T-helper 17 cell (primary cell): ENCODE data around the gene PALS2. TPM values are rescaled to one million over a fixed set of nuclear protein-coding genes. Genes with fewer than 3 reads are reported as not detected.

Experiments used
- ATAC-seq: fragments of 150-1000 bp; cut with Tn5 transposase; 2 replicates; pipeline ENCODE4 v1.10.0; 2021; ENCODE audit warnings: mild to moderate bottlenecking, moderate library complexity
- DNase-seq, 3 donors: peaks; one replicate each; pipeline versions ENCODE4 v3.0.0 to v3.0.0-alpha.2; 2020 to 2021
- H3K9me3 ChIP-seq: one replicate; pipeline ENCODE4 v1.7.0; 2013; ENCODE audit warnings: low read length, mild to moderate bottlenecking; ENCODE audit not compliant: control insufficient read depth, poor library complexity, severe bottlenecking
- H3K27ac Mint-ChIP-seq: one replicate; pipeline ENCODE4 v1.8.0; 2022; ENCODE audit warnings: mild to moderate bottlenecking, moderate library complexity, mixed read lengths
- H3K27me3 Mint-ChIP-seq: one replicate; pipeline ENCODE4 v1.8.0; 2022; ENCODE audit warnings: mixed read lengths
- H3K36me3 Mint-ChIP-seq: one replicate; pipeline ENCODE4 v1.8.0; 2022; ENCODE audit warnings: low read depth, mixed read lengths
- H3K4me1 Mint-ChIP-seq: one replicate; pipeline ENCODE4 v1.8.0; 2022; ENCODE audit warnings: mild to moderate bottlenecking, mixed read lengths
- H3K4me3 Mint-ChIP-seq: one replicate; pipeline ENCODE4 v1.8.0; 2022; ENCODE audit warnings: mild to moderate bottlenecking, moderate library complexity, mixed read lengths
- total RNA-seq, 4 donors: library from RNA in 2 of 4; stranded (reverse) in 2 of 4; gene quantifications; one replicate each; pipeline ENCODE4 v1.2.3 and lab custom pipeline; 2022 to 2026

The PALS2 gene
- total RNA-seq (10 to 100 TPM; 12.8 to 15.5 TPM), total RNA-seq (lab: John Stamatoyannopoulos, UW) (34.4 to 35.3 reads per million in 2 donors)

GRCh38 chr7:24572997-24573553 is at the start of gene PALS2:
TSS of gene PALS2 (plus strand) at chr7:24573452. CDS start at chr7:24623668, 50,216 bp downstream.
- peak within 1 kb of the TSS; percentile 96 for H3K4me3 Mint-ChIP-seq
- peak; percentile 83 for ATAC-seq

GRCh38 chr7:24531255-24531654 is 42.0 kb upstream of the PALS2 start:
- H3K27me3 Mint-ChIP-seq, result peaks cover 6% of the 10 kb centered on the region
- H3K36me3 Mint-ChIP-seq, result no peaks in the 10 kb centered on the region
- ATAC-seq (no peak), DNase-seq (no peak)
- no peak overlapping the region for H3K27ac Mint-ChIP-seq
- H3K4me3 Mint-ChIP-seq, result no peak overlapping the region
- no peaks in the 10 kb centered on the region for H3K9me3 ChIP-seq
- no peaks in the 10 kb centered on the region for H3K4me1 Mint-ChIP-seq

More at GRCh38 chr7:24572997-24573553, at the start of gene PALS2:
- H3K36me3 Mint-ChIP-seq, result peaks cover 6% of the 10 kb centered on the region
- no peaks in the 10 kb centered on the region for H3K9me3 ChIP-seq
- peaks cover 20% of the 10 kb centered on the region for H3K27me3 Mint-ChIP-seq
- H3K27ac Mint-ChIP-seq, result peak within 1 kb of the TSS; percentile 86
- peaks cover 30% of the 10 kb centered on the region for H3K4me1 Mint-ChIP-seq
- DNase-seq, result peak; percentile 68 to 78 (median 76)

GRCh38 chr7:24536682-24537081 is 36.6 kb upstream of the PALS2 start:
- no peaks in the 10 kb centered on the region for H3K36me3 Mint-ChIP-seq
- no peak overlapping the region for H3K27ac Mint-ChIP-seq
- no peak for DNase-seq
- ATAC-seq, result no peak
- no peak overlapping the region for H3K4me3 Mint-ChIP-seq
- peaks cover 6% of the 10 kb centered on the region for H3K27me3 Mint-ChIP-seq
- H3K4me1 Mint-ChIP-seq, result no peaks in the 10 kb centered on the region
- no peaks in the 10 kb centered on the region for H3K9me3 ChIP-seq

GRCh38 chr7:24540956-24541355 is 32.3 kb upstream of the PALS2 start:
- Mint-ChIP-seq H3K4me3 (no peak overlapping the region), H3K36me3 (no peaks in the 10 kb centered on the region), H3K27ac (no peak overlapping the region), H3K27me3 (peaks cover 12% of the 10 kb centered on the region), H3K4me1 (no peaks in the 10 kb centered on the region)
- H3K9me3 ChIP-seq, result no peaks in the 10 kb centered on the region
- no peak for DNase-seq
- no peak for ATAC-seq

- H3K27me3 Mint-ChIP-seq, result peaks cover 38% of the 10 kb centered on the region
- H3K36me3 Mint-ChIP-seq, result no peaks in the 10 kb centered on the region
- H3K4me1 Mint-ChIP-seq, result no peaks in the 10 kb centered on the region
- no peaks in the 10 kb centered on the region for H3K9me3 ChIP-seq
- H3K4me3 Mint-ChIP-seq, result no peak overlapping the region
- no peak overlapping the region for H3K27ac Mint-ChIP-seq
- ATAC-seq (no peak), DNase-seq (no peak)
Observed at GRCh38 chr7:24545215-24545614, 28.0 kb upstream of the PALS2 start.

GRCh38 chr7:24548390-24548789 is 24.9 kb upstream of the PALS2 start:
- H3K4me3 Mint-ChIP-seq, result no peak overlapping the region
- H3K9me3 ChIP-seq, result no peaks in the 10 kb centered on the region
- H3K4me1 Mint-ChIP-seq, result no peaks in the 10 kb centered on the region
- H3K27ac Mint-ChIP-seq, result no peak overlapping the region
- ATAC-seq (no peak), DNase-seq (no peak)
- H3K27me3 Mint-ChIP-seq, result peaks cover 47% of the 10 kb centered on the region
- H3K36me3 Mint-ChIP-seq, result no peaks in the 10 kb centered on the region

- Mint-ChIP-seq H3K4me1 (peaks cover 1% of the 10 kb centered on the region), H3K27me3 (peaks cover 40% of the 10 kb centered on the region), H3K36me3 (no peaks in the 10 kb centered on the region), H3K27ac (no peak overlapping the region), H3K4me3 (no peak overlapping the region)
- ATAC-seq (no peak), DNase-seq (no peak)
- no peaks in the 10 kb centered on the region for H3K9me3 ChIP-seq
Observed at GRCh38 chr7:24549991-24550390, 23.3 kb upstream of the PALS2 start.

- no peaks in the 10 kb centered on the region for H3K36me3 Mint-ChIP-seq
- ATAC-seq (no peak), DNase-seq (no peak)
- no peak overlapping the region for H3K4me3 Mint-ChIP-seq
- H3K27me3 Mint-ChIP-seq, result peaks cover 10% of the 10 kb centered on the region
- no peaks in the 10 kb centered on the region for H3K9me3 ChIP-seq
- peaks cover 4% of the 10 kb centered on the region for H3K4me1 Mint-ChIP-seq
- H3K27ac Mint-ChIP-seq, result peak overlapping the region; percentile 45
Observed at GRCh38 chr7:24555184-24555583, 18.1 kb upstream of the PALS2 start.

GRCh38 chr7:24555719-24556118 is 17.5 kb upstream of the PALS2 start:
- H3K36me3 Mint-ChIP-seq, result no peaks in the 10 kb centered on the region
- no peak for DNase-seq
- H3K4me3 Mint-ChIP-seq, result no peak overlapping the region
- peaks cover 8% of the 10 kb centered on the region for H3K4me1 Mint-ChIP-seq
- H3K27me3 Mint-ChIP-seq, result peaks cover 8% of the 10 kb centered on the region
- H3K27ac Mint-ChIP-seq, result peak overlapping the region; percentile 45
- H3K9me3 ChIP-seq, result no peaks in the 10 kb centered on the region
- no peak for ATAC-seq

- no peaks in the 10 kb centered on the region for H3K9me3 ChIP-seq
- H3K27me3 Mint-ChIP-seq, result no peaks in the 10 kb centered on the region
- no peaks in the 10 kb centered on the region for H3K36me3 Mint-ChIP-seq
- DNase-seq (no peak), ATAC-seq (peak; percentile 82)
- peak overlapping the region; percentile 89 for H3K27ac Mint-ChIP-seq
- peaks cover 17% of the 10 kb centered on the region for H3K4me1 Mint-ChIP-seq
- peak overlapping the region; percentile 57 for H3K4me3 Mint-ChIP-seq
Observed at GRCh38 chr7:24560772-24561171, 12.5 kb upstream of the PALS2 start.

GRCh38 chr7:24566274-24566673 is 7.0 kb upstream of the PALS2 start:
- H3K27ac Mint-ChIP-seq, result no peak overlapping the region
- DNase-seq (no peak), ATAC-seq (no peak)
- peaks cover 10% of the 10 kb centered on the region for H3K4me1 Mint-ChIP-seq
- H3K9me3 ChIP-seq, result no peaks in the 10 kb centered on the region
- H3K4me3 Mint-ChIP-seq, result no peak overlapping the region
- H3K27me3 Mint-ChIP-seq, result peaks cover 32% of the 10 kb centered on the region
- H3K36me3 Mint-ChIP-seq, result peaks cover 3% of the 10 kb centered on the region

GRCh38 chr7:24570983-24571382 is 2.3 kb upstream of the PALS2 start:
- ATAC-seq, result no peak
- H3K27me3 Mint-ChIP-seq, result peaks cover 32% of the 10 kb centered on the region
- no peak for DNase-seq
- H3K36me3 Mint-ChIP-seq, result peaks cover 3% of the 10 kb centered on the region
- H3K9me3 ChIP-seq, result no peaks in the 10 kb centered on the region
- H3K4me1 Mint-ChIP-seq, result peaks cover 24% of the 10 kb centered on the region
- no peak overlapping the region for H3K4me3 Mint-ChIP-seq
- H3K27ac Mint-ChIP-seq, result no peak overlapping the region

GRCh38 chr7:24572016-24572392 is 1.2 kb upstream of the PALS2 start:
- no peak for DNase-seq

GRCh38 chr7:24572393-24572996 is 757 bp upstream of the PALS2 start:
- Mint-ChIP-seq H3K4me3 (peak overlapping the region; percentile 92), H3K36me3 (peaks cover 5% of the 10 kb centered on the region), H3K27me3 (peaks cover 19% of the 10 kb centered on the region), H3K27ac (peak overlapping the region; percentile 62), H3K4me1 (peaks cover 29% of the 10 kb centered on the region)
- H3K9me3 ChIP-seq, result no peaks in the 10 kb centered on the region
- ATAC-seq (no peak), DNase-seq (no peak)

More at GRCh38 chr7:24572016-24572392, 1.2 kb upstream of the PALS2 start:
- Mint-ChIP-seq H3K4me3 (peak overlapping the region; percentile 92), H3K36me3 (peaks cover 3% of the 10 kb centered on the region), H3K27ac (peak overlapping the region; percentile 62), H3K27me3 (peaks cover 22% of the 10 kb centered on the region), H3K4me1 (peaks cover 28% of the 10 kb centered on the region)
- no peak for ATAC-seq
- no peaks in the 10 kb centered on the region for H3K9me3 ChIP-seq
